ENCODE data around the gene MXD4.
"Not testable (repeated sequence)": the region's sequence is repeated elsewhere in the genome, so short reads cannot be mapped to it uniquely, and the experiment has no call there.

MXD4 gene

GRCh38 chr4:2219233-2219760, 42.6 kb downstream of the MXD4 start:
- no peaks in the 10 kb centered on the region for H4K20me1 ChIP-seq (ENCODE audit: insufficient read depth, low read length)
- no peaks in the 10 kb centered on the region for H3K9me3 ChIP-seq (replicated peaks; ENCODE audit: insufficient read depth, low read length)
- H3K4me3 ChIP-seq (ENCODE audit: low read length): no peak overlapping the region
- no peak overlapping the region for H3K4me2 ChIP-seq (ENCODE audit: low read depth, low read length)
- no peaks in the 10 kb centered on the region for H3K27me3 ChIP-seq (replicated peaks; ENCODE audit: insufficient read depth, low read length)
- no peaks in the 10 kb centered on the region for H3K9me2 ChIP-seq (replicated peaks; ENCODE audit: insufficient read depth, low read length)
- no peaks in the 10 kb centered on the region for H3K36me3 ChIP-seq (replicated peaks; ENCODE audit: insufficient read depth, low read length)
- H3K79me2 ChIP-seq (ENCODE audit: low read length): no peaks in the 10 kb centered on the region
- H2AFZ ChIP-seq (ENCODE audit: low read length): no peak overlapping the region
- TF ChIP-seq EZH2phosphoT487 (IDR thresholded peaks at IDR 0.05; ENCODE audit: low read length) (no peak), EZH2 (optimal IDR thresholded peaks at IDR 0.05; ENCODE audit: low read depth, low read length) (no peak), CTCF (IDR thresholded peaks at IDR 0.05; ENCODE audit: low read length) (no peak)
- DNase-seq: no peak
- H3F3A ChIP-seq (ENCODE audit: insufficient read depth, low read length): no peaks in the 10 kb centered on the region
- no peak overlapping the region for H3K27ac ChIP-seq (ENCODE audit: low read length)
- H3K4me1 ChIP-seq (ENCODE audit: low read length): no peaks in the 10 kb centered on the region
- H3K9ac ChIP-seq (ENCODE audit: low read length): no peak overlapping the region

GRCh38 chr4:2218436-2218835, 43.5 kb downstream of the MXD4 start:
- no peak for DNase-seq
- no peaks in the 10 kb centered on the region for H3K79me2 ChIP-seq (ENCODE audit: low read length)
- no peak overlapping the region for H3K4me2 ChIP-seq (ENCODE audit: low read depth, low read length)
- no peaks in the 10 kb centered on the region for H3K36me3 ChIP-seq (replicated peaks; ENCODE audit: insufficient read depth, low read length)
- no peak for TF ChIP-seq EZH2 (optimal IDR thresholded peaks at IDR 0.05; ENCODE audit: low read depth, low read length)
- no peaks in the 10 kb centered on the region for H3K9me2 ChIP-seq (replicated peaks; ENCODE audit: insufficient read depth, low read length)
- H4K20me1 ChIP-seq (ENCODE audit: insufficient read depth, low read length): no peaks in the 10 kb centered on the region
- no peaks in the 10 kb centered on the region for H3K9me3 ChIP-seq (replicated peaks; ENCODE audit: insufficient read depth, low read length)
- H3F3A ChIP-seq (ENCODE audit: insufficient read depth, low read length): no peaks in the 10 kb centered on the region
- H3K27me3 ChIP-seq (replicated peaks; ENCODE audit: insufficient read depth, low read length): no peaks in the 10 kb centered on the region
- H3K4me1 ChIP-seq (ENCODE audit: low read length): no peaks in the 10 kb centered on the region
- no peak overlapping the region for H3K9ac ChIP-seq (ENCODE audit: low read length)
- no peak overlapping the region for H3K27ac ChIP-seq (ENCODE audit: low read length)
- no peak overlapping the region for H3K4me3 ChIP-seq (ENCODE audit: low read length)
- H2AFZ ChIP-seq (ENCODE audit: low read length): no peak overlapping the region

DNA sequence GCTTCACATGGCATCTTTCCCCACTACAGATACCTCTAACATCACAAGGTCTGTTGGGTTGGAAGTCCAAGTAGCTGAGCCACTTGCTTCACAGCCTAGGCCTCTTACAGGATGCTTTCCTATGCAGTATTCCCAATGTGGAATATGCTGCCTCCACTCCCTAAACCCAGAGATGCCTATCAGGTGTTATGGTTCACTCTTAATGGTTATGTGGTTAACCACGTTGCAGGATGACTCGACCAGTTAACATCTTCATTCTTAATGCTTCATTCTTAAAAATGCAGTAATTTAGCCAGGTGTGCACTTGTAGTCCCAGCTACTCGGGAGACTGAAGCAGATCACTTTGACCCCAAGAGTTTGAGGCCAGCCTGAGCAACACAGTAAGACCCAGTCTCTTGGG, 44.2 kb downstream of the MXD4 start:
- Histone ChIP-seq H3K27me3 (replicated peaks; ENCODE audit: insufficient read depth, low read length) (no peaks in the 10 kb centered on the region), H4K20me1 (ENCODE audit: insufficient read depth, low read length) (no peaks in the 10 kb centered on the region), H3K4me1 (ENCODE audit: low read length) (no peaks in the 10 kb centered on the region), H3F3A (ENCODE audit: insufficient read depth, low read length) (no peaks in the 10 kb centered on the region), H2AFZ (ENCODE audit: low read length) (no peak overlapping the region), H3K9ac (ENCODE audit: low read length) (no peak overlapping the region), H3K4me2 (ENCODE audit: low read depth, low read length) (no peak overlapping the region), H3K9me2 (replicated peaks; ENCODE audit: insufficient read depth, low read length) (no peaks in the 10 kb centered on the region), H3K79me2 (ENCODE audit: low read length) (no peaks in the 10 kb centered on the region), H3K9me3 (replicated peaks; ENCODE audit: insufficient read depth, low read length) (no peaks in the 10 kb centered on the region), H3K36me3 (replicated peaks; ENCODE audit: insufficient read depth, low read length) (no peaks in the 10 kb centered on the region), H3K27ac (ENCODE audit: low read length) (no peak overlapping the region), H3K4me3 (ENCODE audit: low read length) (no peak overlapping the region)
- DNase-seq: no peak
- no peak for TF ChIP-seq EZH2phosphoT487 (IDR thresholded peaks at IDR 0.05; ENCODE audit: low read length)
- no peak for TF ChIP-seq CTCF (IDR thresholded peaks at IDR 0.05; ENCODE audit: low read length)
- no peak for TF ChIP-seq EZH2 (optimal IDR thresholded peaks at IDR 0.05; ENCODE audit: low read depth, low read length)

GRCh38 chr4:2212831-2213230, 49.1 kb downstream of the MXD4 start:
- TF ChIP-seq EZH2phosphoT487 (IDR thresholded peaks at IDR 0.05; ENCODE audit: low read length): no peak
- no peak for TF ChIP-seq EZH2 (optimal IDR thresholded peaks at IDR 0.05; ENCODE audit: low read depth, low read length)
- TF ChIP-seq CTCF (IDR thresholded peaks at IDR 0.05; ENCODE audit: low read length): no peak
- Histone ChIP-seq H3K9me3 (replicated peaks; ENCODE audit: insufficient read depth, low read length) (no peaks in the 10 kb centered on the region), H2AFZ (ENCODE audit: low read length) (no peak overlapping the region), H3K4me3 (ENCODE audit: low read length) (no peak overlapping the region), H3K27me3 (replicated peaks; ENCODE audit: insufficient read depth, low read length) (no peaks in the 10 kb centered on the region), H3K79me2 (ENCODE audit: low read length) (no peaks in the 10 kb centered on the region), H3K9ac (ENCODE audit: low read length) (no peak overlapping the region), H3K4me2 (ENCODE audit: low read depth, low read length) (no peak overlapping the region), H3K4me1 (ENCODE audit: low read length) (no peaks in the 10 kb centered on the region), H3K36me3 (replicated peaks; ENCODE audit: insufficient read depth, low read length) (no peaks in the 10 kb centered on the region), H4K20me1 (ENCODE audit: insufficient read depth, low read length) (no peaks in the 10 kb centered on the region), H3K9me2 (replicated peaks; ENCODE audit: insufficient read depth, low read length) (no peaks in the 10 kb centered on the region), H3K27ac (ENCODE audit: low read length) (no peak overlapping the region), H3F3A (ENCODE audit: insufficient read depth, low read length) (no peaks in the 10 kb centered on the region)
- DNase-seq: no peak

GRCh38 chr4:2202789-2203188, 59.1 kb downstream of the MXD4 start:
- H2AFZ ChIP-seq (ENCODE audit: low read length); H3K4me2 ChIP-seq (ENCODE audit: low read depth, low read length); H3K9me3 ChIP-seq (replicated peaks; ENCODE audit: insufficient read depth, low read length); H3K9me2 ChIP-seq (replicated peaks; ENCODE audit: insufficient read depth, low read length); DNase-seq; H3K36me3 ChIP-seq (replicated peaks; ENCODE audit: insufficient read depth, low read length); H3F3A ChIP-seq (ENCODE audit: insufficient read depth, low read length); H3K27ac ChIP-seq (ENCODE audit: low read length); H3K4me1 ChIP-seq (ENCODE audit: low read length); H3K4me3 ChIP-seq (ENCODE audit: low read length); H3K9ac ChIP-seq (ENCODE audit: low read length); H4K20me1 ChIP-seq (ENCODE audit: insufficient read depth, low read length); H3K27me3 ChIP-seq (replicated peaks; ENCODE audit: insufficient read depth, low read length); H3K79me2 ChIP-seq (ENCODE audit: low read length): not testable (repeated sequence)

All from MM.1S (cell line).